CD8-positive, alpha-beta memory T cell (primary cell): ENCODE data around the gene PERM1. TPM values are rescaled to one million over a fixed set of nuclear protein-coding genes. Genes with fewer than 3 reads are reported as not detected.

Experiments
- CTCF ChIA-PET: fragments of 350-600 bp; sonication (Branson Sonifier 250); formaldehyde crosslinking; loops from one replicate; lab custom pipeline; 2021; ENCODE audit warnings: antibody characterized with exemption; lab: Charles Lee
- POLR2A ChIA-PET: fragments of 350-600 bp; sonication (Branson Sonifier 250); formaldehyde crosslinking; loops from one replicate; lab custom pipeline; 2021; ENCODE audit warnings: antibody characterized with exemption; lab: Charles Lee
- DNase-seq, 5 donors: peaks; one replicate each; pipeline versions ENCODE4 v3.0.0 to v3.0.0-alpha.2; 2020 to 2022; ENCODE audit warnings: mixed read lengths in 1 of 5
- H3K27ac ChIP-seq: one replicate; pipeline ENCODE4 v1.7.0; 2013; ENCODE audit warnings: low read depth, mild to moderate bottlenecking, low read length, moderate library complexity
- H3K27me3 ChIP-seq: 2 replicates; pipeline ENCODE4 v1.7.0; 2013; ENCODE audit warnings: low read length, mild to moderate bottlenecking; ENCODE audit not compliant: insufficient read depth, poor library complexity, severe bottlenecking
- H3K36me3 ChIP-seq: 2 replicates; pipeline ENCODE4 v1.7.0; 2013; ENCODE audit warnings: mild to moderate bottlenecking, low read length, moderate library complexity; ENCODE audit not compliant: insufficient read depth
- H3K4me1 ChIP-seq: 2 replicates; pipeline ENCODE4 v1.7.0; 2013; ENCODE audit warnings: mild to moderate bottlenecking, low read length, moderate library complexity; ENCODE audit not compliant: insufficient read depth
- H3K4me3 ChIP-seq: 2 replicates; pipeline ENCODE4 v1.7.0; 2013; ENCODE audit warnings: mild to moderate bottlenecking, low read length
- H3K9me3 ChIP-seq: 2 replicates; pipeline ENCODE4 v1.7.0; 2013; ENCODE audit warnings: mild to moderate bottlenecking, low read length
- H3K27ac Mint-ChIP-seq, 8 donors: one replicate each; pipeline ENCODE4 v1.8.0; 2020 to 2021; ENCODE audit warnings: mixed read lengths in 8 of 8, mild to moderate bottlenecking in 6 of 8, inconsistent platforms in 3 of 8, moderate library complexity in 3 of 8
- H3K27me3 Mint-ChIP-seq, 2 donors: one replicate each; pipeline ENCODE4 v1.8.0; 2020 to 2021; ENCODE audit warnings: mixed read lengths in 2 of 2, mild to moderate bottlenecking in 1 of 2, moderate library complexity in 1 of 2
- H3K36me3 Mint-ChIP-seq, 3 donors: one replicate each; pipeline ENCODE4 v1.8.0; 2020 to 2021; ENCODE audit warnings: mixed read lengths in 3 of 3, inconsistent platforms in 1 of 3, mild to moderate bottlenecking in 1 of 3
- H3K4me1 Mint-ChIP-seq, 3 donors: one replicate each; pipeline ENCODE4 v1.8.0; 2020 to 2021; ENCODE audit warnings: mixed read lengths in 3 of 3, inconsistent platforms in 1 of 3, mild to moderate bottlenecking in 1 of 3
- H3K4me3 Mint-ChIP-seq, 7 donors: one replicate each; pipeline ENCODE4 v1.8.0; 2020 to 2021; ENCODE audit warnings: mixed read lengths in 7 of 7, mild to moderate bottlenecking in 6 of 7, moderate library complexity in 4 of 7, inconsistent platforms in 2 of 7
- H3K9me3 Mint-ChIP-seq, 5 donors: one replicate each; pipeline ENCODE4 v1.8.0; 2020 to 2022; ENCODE audit warnings: mixed read lengths in 5 of 5, mild to moderate bottlenecking in 3 of 5, moderate library complexity in 2 of 5, inconsistent platforms in 1 of 5
- polyA plus RNA-seq: library from polyadenylated mRNA; unstranded; fragments of 300-500 nt; fragmentation: Illumina TruSeq; gene quantifications from one replicate; pipeline ENCODE4 v1.2.3, GENCODE V29; 2021
- total RNA-seq, 2 experiments: library from RNA; stranded (reverse); gene quantifications; one replicate each; pipeline ENCODE4 v1.2.3, GENCODE V29; 2021

PERM1 gene
- total and polyA plus RNA-seq, 3 experiments from 2014 or later, result not detected

DNA sequence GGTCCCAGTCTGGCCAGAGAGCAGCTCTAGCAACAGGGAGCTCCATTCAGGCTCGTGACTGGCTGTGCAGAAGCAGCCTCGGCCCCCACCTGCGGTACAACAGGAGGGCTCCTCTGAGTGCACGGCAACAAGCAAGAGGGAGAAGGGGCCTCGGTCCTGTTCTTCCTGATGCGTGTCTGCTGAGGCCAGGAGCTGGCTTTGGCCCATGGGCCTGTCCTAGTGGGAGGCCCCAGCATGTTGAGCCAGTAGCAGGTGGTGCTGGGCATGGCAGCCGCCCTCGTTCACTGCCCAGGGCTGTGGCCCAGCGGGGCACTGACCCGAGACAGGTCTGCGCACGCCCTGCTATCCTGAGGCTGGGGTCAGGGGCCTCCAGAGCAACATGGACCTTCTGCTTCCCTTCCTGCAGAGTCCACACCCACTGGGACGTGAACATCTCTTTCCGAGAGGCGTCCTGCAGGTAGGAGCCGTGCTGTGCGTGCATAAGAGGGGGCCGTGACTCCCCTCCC is 51.2 kb downstream of the PERM1 start:
- POLR2A ChIA-PET, result no interaction called here

DNA sequence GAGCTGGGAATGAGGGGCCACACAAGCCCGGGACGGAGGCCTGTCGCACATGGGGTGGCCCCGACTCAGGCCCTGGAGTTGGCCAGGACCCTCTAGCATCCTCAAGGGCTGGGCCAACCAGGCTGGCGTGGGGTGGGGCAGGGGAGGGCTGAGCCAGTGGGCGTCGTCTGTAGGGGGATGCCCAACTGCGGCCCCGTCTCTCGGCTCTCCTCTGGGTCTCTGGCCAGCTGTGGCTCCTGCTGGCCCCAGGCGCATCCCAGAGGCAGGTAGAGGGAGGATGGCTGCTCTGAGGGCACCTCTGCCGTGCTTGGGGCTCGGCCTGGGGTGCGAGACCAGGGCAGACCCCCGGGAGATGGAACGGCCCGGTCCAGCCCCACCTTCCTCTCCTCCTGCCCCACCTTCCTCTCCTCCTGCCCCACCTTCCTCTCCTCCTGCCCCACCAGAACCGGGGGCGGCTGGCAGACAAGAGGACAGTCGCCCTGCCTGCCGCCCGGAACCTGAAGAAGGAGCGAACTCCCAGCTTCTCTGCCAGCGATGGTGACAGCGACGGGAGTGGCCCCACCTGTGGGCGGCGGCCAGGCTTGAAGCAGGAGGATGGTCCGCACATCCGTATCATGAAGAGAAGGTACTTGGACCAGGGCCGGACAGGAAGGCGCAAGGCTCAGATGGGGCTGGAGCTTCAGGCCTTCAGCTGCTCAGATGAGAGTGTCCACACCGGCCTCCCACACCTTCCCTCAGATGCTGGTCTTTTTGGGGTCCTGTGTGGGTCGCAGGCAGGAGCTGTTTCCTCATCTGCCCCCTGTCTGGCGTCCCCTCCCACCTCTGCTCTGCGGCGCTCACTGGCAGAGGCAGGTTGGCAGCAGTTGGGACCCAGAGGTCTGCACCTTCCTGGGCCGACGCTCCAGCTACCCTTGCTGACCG is 51.9 kb downstream of the PERM1 start:
- Histone ChIP-seq H3K4me3 (no peak overlapping the region), H3K27me3 (peaks cover 16% of the 10 kb centered on the region)
- CTCF ChIA-PET, result interaction anchor here (1.8 kb wide), 1 partner anchor 8 kb away, joined by 6 read pairs; no protein-coding TSS in a partner anchor

More for the DNA sequence above, 51.2 kb downstream of the PERM1 start:
- Mint-ChIP-seq H3K36me3 (no peaks in the 10 kb centered on the region), H3K4me1 (peaks cover 5 to 11% (median 6%) of the 10 kb centered on the region in 3 donors), H3K9me3 (no peaks in the 10 kb centered on the region), H3K27me3 (peaks cover 13 to 40% of the 10 kb centered on the region in 2 donors), H3K4me3 (no peak overlapping the region), H3K27ac (no peak overlapping the region)
- CTCF ChIA-PET, result no interaction called here
- H3K4me3 ChIP-seq, result no peak overlapping the region
- no peak for DNase-seq
- H3K4me1 ChIP-seq, result peaks cover 3% of the 10 kb centered on the region
- H3K9me3 ChIP-seq, result no peaks in the 10 kb centered on the region
- H3K27ac ChIP-seq, result no peak overlapping the region
- H3K36me3 ChIP-seq, result no peaks in the 10 kb centered on the region
- peaks cover 16% of the 10 kb centered on the region for H3K27me3 ChIP-seq

DNA sequence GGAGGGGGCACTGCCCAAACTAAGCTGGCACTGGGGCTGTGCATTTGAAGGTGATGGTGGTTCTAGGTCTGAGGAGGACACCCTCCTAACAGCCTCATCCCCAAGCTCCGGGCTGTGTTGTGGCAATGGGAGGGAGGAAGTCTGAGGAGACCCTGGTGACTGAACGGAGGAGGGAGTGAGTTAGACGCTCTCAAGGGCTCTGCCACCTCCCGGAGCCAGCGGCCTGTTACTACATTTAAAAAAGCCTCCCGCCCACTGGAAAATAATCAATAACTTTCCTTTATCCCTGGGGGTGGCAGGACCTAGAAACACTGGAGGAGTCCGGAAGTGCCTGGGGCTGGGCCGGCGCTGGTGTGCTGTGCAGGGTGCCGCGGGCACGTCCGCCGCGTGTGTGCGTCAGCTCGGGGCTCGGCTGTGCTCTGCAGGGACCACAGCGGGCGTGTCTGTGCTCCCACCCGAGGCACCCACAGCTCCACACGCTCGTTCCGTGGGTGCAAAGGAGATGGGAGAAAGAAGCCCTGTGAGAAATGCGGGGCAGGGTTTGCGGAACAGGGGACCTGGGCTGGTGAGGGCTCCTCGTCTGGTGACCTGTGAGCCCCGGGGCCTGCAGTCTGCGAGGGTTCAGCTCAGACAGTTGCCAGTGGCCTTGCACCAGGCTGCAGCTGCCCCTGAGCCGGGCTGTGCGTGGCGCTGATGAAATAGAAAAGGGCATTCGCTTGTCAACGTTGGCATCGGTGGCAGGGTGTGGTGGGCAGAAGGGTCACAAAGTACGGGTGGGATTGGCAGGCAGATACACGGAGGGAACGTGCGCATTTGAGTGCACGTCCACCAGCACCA is 52.9 kb downstream of the PERM1 start:
- CTCF ChIA-PET, result interaction anchor here (1.8 kb wide), 1 partner anchor 9 kb away, joined by 6 read pairs; no protein-coding TSS in a partner anchor
- POLR2A ChIA-PET, result no interaction called here
- no peak for DNase-seq
- Histone ChIP-seq H3K27ac (no peak overlapping the region), H3K4me1 (peaks cover 5% of the 10 kb centered on the region), H3K4me3 (no peak overlapping the region), H3K36me3 (no peaks in the 10 kb centered on the region), H3K9me3 (no peaks in the 10 kb centered on the region), H3K27me3 (peaks cover 16% of the 10 kb centered on the region)
- Mint-ChIP-seq H3K9me3 (no peaks in the 10 kb centered on the region), H3K4me3 (no peak overlapping the region), H3K27ac (no peak overlapping the region), H3K27me3 (peaks cover 8 to 34% of the 10 kb centered on the region in 2 donors), H3K36me3 (no peaks in the 10 kb centered on the region), H3K4me1 (peaks cover 5 to 12% (median 6%) of the 10 kb centered on the region in 3 donors)

More for the DNA sequence above, 51.9 kb downstream of the PERM1 start:
- Mint-ChIP-seq H3K9me3 (no peaks in the 10 kb centered on the region), H3K4me3 (no peak overlapping the region), H3K27ac (no peak overlapping the region), H3K27me3 (peaks cover 10 to 37% of the 10 kb centered on the region in 2 donors), H3K4me1 (peaks cover 5 to 12% (median 6%) of the 10 kb centered on the region in 3 donors), H3K36me3 (no peaks in the 10 kb centered on the region)
- Histone ChIP-seq H3K4me1 (peaks cover 5% of the 10 kb centered on the region), H3K36me3 (no peaks in the 10 kb centered on the region), H3K27ac (no peak overlapping the region), H3K9me3 (no peaks in the 10 kb centered on the region)
- no peak for DNase-seq
- POLR2A ChIA-PET, result no interaction called here

DNA sequence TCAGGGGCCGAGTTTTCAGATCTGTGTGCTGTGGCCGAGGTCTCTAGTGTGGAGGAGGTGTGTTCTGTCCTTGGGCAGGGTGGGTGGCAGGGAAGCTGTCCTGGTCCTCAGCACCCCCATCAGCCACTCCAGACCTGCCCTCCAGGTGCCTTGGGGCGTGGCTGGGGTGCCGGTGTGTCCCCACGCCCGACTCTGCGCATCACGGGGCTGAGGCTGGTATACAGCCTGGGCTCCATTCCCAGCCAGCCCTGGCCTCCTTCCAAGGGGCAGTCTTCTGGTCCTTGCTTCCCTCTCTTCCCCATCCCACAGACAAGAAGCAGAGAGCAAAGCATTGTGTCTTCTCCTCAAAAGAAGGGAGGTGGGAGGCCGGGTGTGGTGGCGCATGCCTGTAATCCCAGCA is 54.1 kb downstream of the PERM1 start:
- H3K27me3 Mint-ChIP-seq, result peaks cover 13 to 42% of the 10 kb centered on the region in 2 donors
- no peaks in the 10 kb centered on the region for H3K9me3 Mint-ChIP-seq
- ChIA-PET POLR2A (no interaction called here), CTCF (no interaction called here)
- Histone ChIP-seq H3K9me3 (no peaks in the 10 kb centered on the region), H3K4me3 (no peak overlapping the region), H3K36me3 (no peaks in the 10 kb centered on the region), H3K27ac (no peak overlapping the region), H3K27me3 (peaks cover 23% of the 10 kb centered on the region), H3K4me1 (peaks cover 13% of the 10 kb centered on the region)
- no peaks in the 10 kb centered on the region for H3K36me3 Mint-ChIP-seq
- DNase-seq, result no peak
- H3K4me1 Mint-ChIP-seq, result peaks cover 10 to 19% (median 10%) of the 10 kb centered on the region in 3 donors
- no peak overlapping the region for H3K27ac Mint-ChIP-seq
- H3K4me3 Mint-ChIP-seq, result peak overlapping the region in 1 of 7 donors; percentile 15

DNA sequence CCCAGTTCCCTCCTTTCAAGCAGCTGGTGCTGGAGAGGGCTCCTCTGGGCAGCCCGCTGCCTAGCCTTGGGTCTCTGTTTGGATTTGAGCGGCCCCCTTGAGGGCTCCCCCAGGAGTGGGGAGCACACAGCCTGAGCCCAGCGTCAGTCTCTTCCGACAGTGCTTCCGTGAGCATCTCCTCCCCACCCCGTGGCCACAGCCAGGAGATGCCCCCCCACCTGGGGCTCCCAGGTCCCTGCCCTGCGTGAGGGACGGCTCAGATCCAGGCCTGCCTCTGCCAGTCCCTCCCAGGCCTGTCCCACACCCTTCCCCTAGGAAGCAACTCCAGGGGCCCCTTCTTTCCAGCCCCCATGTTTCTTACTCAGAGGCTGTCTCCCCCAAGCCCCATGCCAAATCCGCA is 54.7 kb downstream of the PERM1 start:
- Mint-ChIP-seq H3K9me3 (no peaks in the 10 kb centered on the region), H3K27ac (no peak overlapping the region), H3K4me3 (peak overlapping the region in 1 of 7 donors; percentile 15), H3K36me3 (no peaks in the 10 kb centered on the region), H3K4me1 (peaks cover 10 to 21% (median 10%) of the 10 kb centered on the region in 3 donors), H3K27me3 (peaks cover 13 to 47% of the 10 kb centered on the region in 2 donors)
- Histone ChIP-seq H3K9me3 (no peaks in the 10 kb centered on the region), H3K4me1 (peaks cover 15% of the 10 kb centered on the region), H3K27ac (no peak overlapping the region), H3K4me3 (no peak overlapping the region), H3K36me3 (no peaks in the 10 kb centered on the region), H3K27me3 (peaks cover 28% of the 10 kb centered on the region)
- POLR2A ChIA-PET, result interaction anchor here (1.4 kb wide), 1 partner anchor 13 kb away, joined by 3 read pairs; no protein-coding TSS in a partner anchor
- DNase-seq, result no peak
- CTCF ChIA-PET, result no interaction called here

DNA sequence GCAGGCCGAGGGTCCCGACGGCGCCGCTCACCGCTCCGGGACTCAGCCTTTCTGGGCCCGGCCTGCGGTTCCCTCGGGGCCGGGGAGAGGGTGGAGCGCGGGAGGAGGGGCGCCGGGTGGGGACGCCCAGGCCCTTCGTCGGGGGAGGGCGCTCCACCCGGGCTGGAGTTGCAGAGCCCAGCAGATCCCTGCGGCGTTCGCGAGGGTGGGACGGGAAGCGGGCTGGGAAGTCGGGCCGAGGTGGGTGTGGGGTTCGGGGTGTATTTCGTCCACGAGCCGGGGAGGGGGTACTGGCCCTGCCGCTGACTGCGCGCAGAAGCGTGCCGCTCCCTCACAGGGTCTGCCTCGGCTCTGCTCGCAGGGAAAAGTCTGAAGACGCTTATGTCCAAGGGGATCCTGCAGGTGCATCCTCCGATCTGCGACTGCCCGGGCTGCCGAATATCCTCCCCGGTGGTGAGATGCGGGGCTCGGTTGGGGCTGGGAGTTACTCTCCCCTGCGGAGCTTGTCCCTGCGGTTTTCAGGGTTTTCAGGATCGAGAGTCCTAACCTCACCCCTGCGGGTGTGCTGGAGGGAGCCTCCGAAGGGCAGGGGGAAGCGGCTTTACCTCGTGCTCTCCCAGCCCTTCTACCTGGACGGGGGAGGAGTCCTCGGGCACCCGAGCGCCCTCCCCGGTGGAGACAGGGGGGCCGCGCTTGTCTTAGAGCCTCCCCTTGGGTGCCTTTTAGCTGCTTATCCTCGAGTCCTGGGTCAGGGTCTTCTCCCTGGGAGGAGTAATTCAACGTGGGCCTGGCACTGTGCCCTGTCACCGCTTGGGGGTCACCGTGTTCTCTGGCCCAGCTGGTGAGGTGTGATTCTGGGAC is 56.1 kb downstream of the PERM1 start:
- CTCF ChIA-PET, result interaction anchor here (1.0 to 1.2 kb wide), 2 partner anchors 13 to 17 kb away, joined by 3 read pairs; no protein-coding TSS in a partner anchor
- Mint-ChIP-seq H3K27me3 (peaks cover 16 to 50% of the 10 kb centered on the region in 2 donors), H3K9me3 (no peaks in the 10 kb centered on the region), H3K4me3 (peak overlapping the region; percentile 42 to 76 (median 61)), H3K27ac (no peak overlapping the region), H3K4me1 (peaks cover 10 to 25% (median 11%) of the 10 kb centered on the region in 3 donors), H3K36me3 (no peaks in the 10 kb centered on the region)
- H3K4me1 ChIP-seq, result peaks cover 22% of the 10 kb centered on the region
- H3K27ac ChIP-seq, result no peak overlapping the region
- POLR2A ChIA-PET, result interaction anchor here (1.4 kb wide), 1 partner anchor 15 kb away, joined by 3 read pairs; no protein-coding TSS in a partner anchor
- H3K9me3 ChIP-seq, result no peaks in the 10 kb centered on the region
- no peak for DNase-seq
- peaks cover 38% of the 10 kb centered on the region for H3K27me3 ChIP-seq
- no peak overlapping the region for H3K4me3 ChIP-seq
- H3K36me3 ChIP-seq, result no peaks in the 10 kb centered on the region
